SK-N-SH (cell line): ENCODE measurements around the gene NKX1-1. TPM values are rescaled to one million over a fixed set of nuclear protein-coding genes. Genes with fewer than 3 reads are reported as not detected.

ENCODE experiments used
- CTCF ChIA-PET: fragments of 300-600, 350-600 bp; formaldehyde crosslinking; extraction: SDS; loops from one replicate; lab custom pipeline; 2021; lab: Yijun Ruan, JAX
- POLR2A ChIA-PET: fragments of 350-600 bp; sonication (Branson Sonifier 250); formaldehyde crosslinking; extraction: SDS; loops from one replicate; lab custom pipeline; 2020; ENCODE audit warnings: antibody characterized with exemption, inconsistent platforms; lab: Yijun Ruan, JAX
- DNase-seq: peaks from one replicate; pipeline ENCODE4 v3.0.0; 2012
- H2AFZ ChIP-seq: fragments of 200-600 bp; sonication (generic); 2 replicates; pipeline ENCODE4 v1.8.1; 2016; ENCODE audit warnings: antibody characterized with exemption, mild to moderate bottlenecking, low read depth
- H3F3A ChIP-seq: fragments of 200-600 bp; sonication (generic); replicated peaks from 2 replicates; pipeline ENCODE3; 2016; ENCODE audit warnings: antibody characterized with exemption, mild to moderate bottlenecking; ENCODE audit not compliant: insufficient read depth
- H3K27ac ChIP-seq, 2 experiments: fragments of 200-500 bp in 1 of 2; fragments of 200-600 bp in 1 of 2; sonication (Bioruptor generic) in 1 of 2; sonication (generic), shearing (Covaris generic) in 1 of 2; 2 replicates each; pipeline versions ENCODE4 v1.5.1 to v1.6.1; 2014 to 2016; ENCODE audit warnings: low read depth in 2 of 2, inconsistent platforms in 1 of 2, low read length in 1 of 2, mild to moderate bottlenecking in 1 of 2, mixed read lengths in 1 of 2
- H3K27me3 ChIP-seq: fragments of 200-600 bp; sonication (generic), shearing (Covaris generic); 2 replicates; pipeline ENCODE4 v1.6.1; 2016; ENCODE audit warnings: mixed run types; ENCODE audit not compliant: insufficient read depth
- H3K36me3 ChIP-seq, 2 experiments: fragments of 200-500 bp in 1 of 2; fragments of 200-600 bp in 1 of 2; sonication (Bioruptor generic) in 1 of 2; sonication (generic) in 1 of 2; replicated peaks in 1 of 2; 2 replicates each; pipeline versions ENCODE3 to v1.5.1; 2014 to 2016; ENCODE audit warnings: low read length in 1 of 2, mild to moderate bottlenecking in 1 of 2; ENCODE audit not compliant: insufficient read depth in 2 of 2, control insufficient read depth in 1 of 2
- H3K4me1 ChIP-seq, 2 experiments: fragments of 200-500 bp in 1 of 2; fragments of 200-600 bp in 1 of 2; sonication (Bioruptor generic) in 1 of 2; sonication (generic), shearing (Covaris generic) in 1 of 2; 2 replicates each; pipeline versions ENCODE4 v1.5.1 to v1.6.1; 2014 to 2016; ENCODE audit warnings: low read depth in 1 of 2, low read length in 1 of 2, mixed run types in 1 of 2; ENCODE audit not compliant: insufficient read depth in 2 of 2, control insufficient read depth in 1 of 2
- H3K4me2 ChIP-seq: fragments of 200-600 bp; sonication (generic), shearing (Covaris generic); 2 replicates; pipeline ENCODE4 v1.6.1; 2017; ENCODE audit warnings: mixed run types
- H3K4me3 ChIP-seq, 2 experiments: fragments of 200-500 bp in 1 of 2; fragments of 200-600 bp in 1 of 2; sonication (Bioruptor generic) in 1 of 2; sonication (generic), shearing (Covaris generic) in 1 of 2; 2 replicates each; pipeline versions ENCODE4 v1.5.1 to v1.8.1; 2014 to 2016; ENCODE audit warnings: low read depth in 2 of 2, inconsistent platforms in 1 of 2, low read length in 1 of 2, mild to moderate bottlenecking in 1 of 2, mixed read lengths in 1 of 2, moderate library complexity in 1 of 2
- H3K79me2 ChIP-seq: fragments of 200-600 bp; sonication (generic); 2 replicates; pipeline ENCODE4 v1.8.1; 2017; ENCODE audit warnings: mild to moderate bottlenecking; ENCODE audit not compliant: insufficient read depth
- H3K9ac ChIP-seq: fragments of 200-600 bp; sonication (generic); 2 replicates; pipeline ENCODE4 v1.6.1; 2017; ENCODE audit warnings: mixed run types
- H3K9me2 ChIP-seq: fragments of 200-600 bp; sonication (generic); 2 replicates; pipeline ENCODE4 v1.6.1; 2017; ENCODE audit warnings: mixed run types
- H3K9me3 ChIP-seq: fragments of 200-600 bp; sonication (generic); 2 replicates; pipeline ENCODE4 v1.6.1; 2017; ENCODE audit warnings: mixed run types, mild to moderate bottlenecking, moderate library complexity
- H4K20me1 ChIP-seq: fragments of 200-600 bp; sonication (generic); 2 replicates; pipeline ENCODE4 v1.6.1; 2017; ENCODE audit warnings: mild to moderate bottlenecking, mixed run types; ENCODE audit not compliant: insufficient read depth
- EZH2phosphoT487 ChIP-seq: fragments of 200-600 bp; sonication (generic); IDR thresholded peaks from 2 replicates; pipeline ENCODE4 v1.6.1; 2017; ENCODE audit warnings: low read depth, mixed run types, mild to moderate bottlenecking, antibody characterized with exemption, moderate library complexity, borderline replicate concordance
- FOSL2 ChIP-seq: IDR thresholded peaks from 2 replicates; pipeline ENCODE4 v1.4.0; 2012; ENCODE audit warnings: low read depth, mild to moderate bottlenecking, moderate library complexity, borderline replicate concordance
- FOXM1 ChIP-seq: IDR thresholded peaks from 2 replicates; pipeline ENCODE4 v1.4.0; 2012; ENCODE audit warnings: low read depth, mild to moderate bottlenecking
- GABPA ChIP-seq: IDR thresholded peaks from 2 replicates; pipeline ENCODE4 v1.4.0; 2012; ENCODE audit warnings: low read depth, mild to moderate bottlenecking
- GATA2 ChIP-seq: sonication (generic); formaldehyde crosslinking; IDR thresholded peaks from 2 replicates; pipeline ENCODE4 v1.5.0; 2020; ENCODE audit warnings: mild to moderate bottlenecking, missing genetic modification reagents
- JUND ChIP-seq: IDR thresholded peaks from 2 replicates; pipeline ENCODE4 v1.4.0; 2012
- NFIC ChIP-seq: IDR thresholded peaks from 2 replicates; pipeline ENCODE4 v1.4.0; 2012; ENCODE audit warnings: borderline replicate concordance
- RAD21 ChIP-seq: IDR thresholded peaks from 2 replicates; pipeline ENCODE4 v1.6.1; 2012; ENCODE audit warnings: mild to moderate bottlenecking, low read length
- TAF1 ChIP-seq: IDR thresholded peaks from 2 replicates; pipeline ENCODE4 v1.6.1; 2012; ENCODE audit warnings: low read depth, mild to moderate bottlenecking, low read length, moderate library complexity, borderline replicate concordance
- WGBS: methylation state at CpG from one replicate; pipeline ENCODE4 v1.1.6; 2017; ENCODE audit warnings: low lambda C conversion rate; 5-methylcytosine and 5-hydroxymethylcytosine counted together
- polyA plus RNA-seq, 3 experiments: library from polyadenylated mRNA; depleted of rRNA; stranded (reverse); fragments of >200 nt; gene quantifications; 2 replicates each; pipeline ENCODE4 v1.2.3, GENCODE V29; 2012
- TF ChIP-seq, protein P1 (sequence below): fragments of 150-350 bp; IDR thresholded peaks from 2 replicates; pipeline ENCODE4 v1.6.1; 2016; ENCODE audit warnings: mild to moderate bottlenecking, low read depth, low read length
- TF ChIP-seq, protein P2 (sequence below): IDR thresholded peaks from 2 replicates; pipeline ENCODE4 v1.4.0; 2012; ENCODE audit warnings: low read depth, borderline replicate concordance
- TF ChIP-seq, protein P3 (sequence below): fragments of 200-600 bp; sonication (generic); IDR thresholded peaks from 2 replicates; pipeline ENCODE4 v1.6.1; 2017; ENCODE audit warnings: antibody characterized with exemption, mild to moderate bottlenecking, moderate library complexity
- TF ChIP-seq, protein P4 (sequence below): IDR thresholded peaks from 2 replicates; pipeline ENCODE4; 2012

NKX1-1 gene
- polyA plus RNA-seq, 1 of the 3 experiments (the other 2 are of a cell fraction), result not detected

DNA sequence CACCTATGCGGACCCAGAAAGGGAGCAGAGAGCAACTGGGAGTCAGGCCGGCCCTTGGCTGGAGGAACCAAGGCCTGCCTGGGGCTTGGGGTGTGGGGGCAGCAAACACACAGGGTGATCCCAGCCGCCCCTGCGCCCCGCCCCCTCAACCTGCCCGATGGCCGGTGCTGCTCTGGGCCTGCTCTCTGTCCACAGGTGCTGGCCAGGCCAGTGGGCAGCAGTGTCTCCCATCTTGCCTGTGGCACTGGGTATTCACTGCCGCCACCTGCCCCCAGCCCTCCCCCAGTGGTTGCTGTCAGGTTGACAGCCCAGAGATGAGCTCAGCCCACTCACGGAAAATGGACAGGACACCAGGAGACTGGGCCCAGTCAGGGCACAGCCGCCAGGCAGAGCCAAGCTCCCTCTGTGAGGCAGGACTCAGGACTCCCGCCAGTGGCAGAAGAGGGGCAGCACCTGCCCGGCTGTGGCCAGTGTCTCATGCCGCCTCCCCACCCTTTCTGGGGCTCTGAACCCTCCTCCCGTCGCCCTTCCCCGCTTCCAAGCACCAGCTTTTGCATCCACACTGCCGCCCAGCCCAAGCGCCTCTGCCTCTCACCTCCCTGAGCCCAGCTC is 4.7 kb downstream of the NKX1-1 start:
- no peak overlapping the region for H3K9ac ChIP-seq
- ChIA-PET POLR2A (no interaction called here), CTCF (interaction anchor here (0.8 to 2.4 kb wide), 5 partner anchors 9 to 228 kb away, joined by 3 to 11 read pairs (median 3); no protein-coding TSS in a partner anchor)
- H4K20me1 ChIP-seq, result no peaks in the 10 kb centered on the region
- H3F3A ChIP-seq, result no peaks in the 10 kb centered on the region
- peak; percentile 33 for DNase-seq
- H3K27me3 ChIP-seq, result peaks cover 39% of the 10 kb centered on the region
- WGBS, result 7% methylated on average over 6 of the region's 18 CpGs
- H3K27ac ChIP-seq, result no peak overlapping the region
- H3K4me2 ChIP-seq, result no peak overlapping the region
- H2AFZ ChIP-seq, result no peak overlapping the region
- no peaks in the 10 kb centered on the region for H3K4me1 ChIP-seq
- H3K36me3 ChIP-seq, result no peaks in the 10 kb centered on the region
- no peak overlapping the region for H3K4me3 ChIP-seq
- no peaks in the 10 kb centered on the region for H3K79me2 ChIP-seq
- H3K9me3 ChIP-seq, result no peaks in the 10 kb centered on the region
- no peak for TF ChIP-seq TAF1
- TF ChIP-seq JUND, result no peak
- TF ChIP-seq RAD21, result no peak
- TF ChIP-seq NFIC, result no peak
- TF ChIP-seq, protein P1, sequence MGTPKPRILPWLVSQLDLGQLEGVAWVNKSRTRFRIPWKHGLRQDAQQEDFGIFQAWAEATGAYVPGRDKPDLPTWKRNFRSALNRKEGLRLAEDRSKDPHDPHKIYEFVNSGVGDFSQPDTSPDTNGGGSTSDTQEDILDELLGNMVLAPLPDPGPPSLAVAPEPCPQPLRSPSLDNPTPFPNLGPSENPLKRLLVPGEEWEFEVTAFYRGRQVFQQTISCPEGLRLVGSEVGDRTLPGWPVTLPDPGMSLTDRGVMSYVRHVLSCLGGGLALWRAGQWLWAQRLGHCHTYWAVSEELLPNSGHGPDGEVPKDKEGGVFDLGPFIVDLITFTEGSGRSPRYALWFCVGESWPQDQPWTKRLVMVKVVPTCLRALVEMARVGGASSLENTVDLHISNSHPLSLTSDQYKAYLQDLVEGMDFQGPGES, result no peak
- no peak for TF ChIP-seq GATA2
- TF ChIP-seq, protein P2, sequence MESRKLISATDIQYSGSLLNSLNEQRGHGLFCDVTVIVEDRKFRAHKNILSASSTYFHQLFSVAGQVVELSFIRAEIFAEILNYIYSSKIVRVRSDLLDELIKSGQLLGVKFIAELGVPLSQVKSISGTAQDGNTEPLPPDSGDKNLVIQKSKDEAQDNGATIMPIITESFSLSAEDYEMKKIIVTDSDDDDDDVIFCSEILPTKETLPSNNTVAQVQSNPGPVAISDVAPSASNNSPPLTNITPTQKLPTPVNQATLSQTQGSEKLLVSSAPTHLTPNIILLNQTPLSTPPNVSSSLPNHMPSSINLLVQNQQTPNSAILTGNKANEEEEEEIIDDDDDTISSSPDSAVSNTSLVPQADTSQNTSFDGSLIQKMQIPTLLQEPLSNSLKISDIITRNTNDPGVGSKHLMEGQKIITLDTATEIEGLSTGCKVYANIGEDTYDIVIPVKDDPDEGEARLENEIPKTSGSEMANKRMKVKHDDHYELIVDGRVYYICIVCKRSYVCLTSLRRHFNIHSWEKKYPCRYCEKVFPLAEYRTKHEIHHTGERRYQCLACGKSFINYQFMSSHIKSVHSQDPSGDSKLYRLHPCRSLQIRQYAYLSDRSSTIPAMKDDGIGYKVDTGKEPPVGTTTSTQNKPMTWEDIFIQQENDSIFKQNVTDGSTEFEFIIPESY, result no peak
- TF ChIP-seq FOXM1, result no peak
- TF ChIP-seq GABPA, result no peak
- TF ChIP-seq EZH2phosphoT487, result no peak
- TF ChIP-seq FOSL2, result no peak
- TF ChIP-seq, protein P3, sequence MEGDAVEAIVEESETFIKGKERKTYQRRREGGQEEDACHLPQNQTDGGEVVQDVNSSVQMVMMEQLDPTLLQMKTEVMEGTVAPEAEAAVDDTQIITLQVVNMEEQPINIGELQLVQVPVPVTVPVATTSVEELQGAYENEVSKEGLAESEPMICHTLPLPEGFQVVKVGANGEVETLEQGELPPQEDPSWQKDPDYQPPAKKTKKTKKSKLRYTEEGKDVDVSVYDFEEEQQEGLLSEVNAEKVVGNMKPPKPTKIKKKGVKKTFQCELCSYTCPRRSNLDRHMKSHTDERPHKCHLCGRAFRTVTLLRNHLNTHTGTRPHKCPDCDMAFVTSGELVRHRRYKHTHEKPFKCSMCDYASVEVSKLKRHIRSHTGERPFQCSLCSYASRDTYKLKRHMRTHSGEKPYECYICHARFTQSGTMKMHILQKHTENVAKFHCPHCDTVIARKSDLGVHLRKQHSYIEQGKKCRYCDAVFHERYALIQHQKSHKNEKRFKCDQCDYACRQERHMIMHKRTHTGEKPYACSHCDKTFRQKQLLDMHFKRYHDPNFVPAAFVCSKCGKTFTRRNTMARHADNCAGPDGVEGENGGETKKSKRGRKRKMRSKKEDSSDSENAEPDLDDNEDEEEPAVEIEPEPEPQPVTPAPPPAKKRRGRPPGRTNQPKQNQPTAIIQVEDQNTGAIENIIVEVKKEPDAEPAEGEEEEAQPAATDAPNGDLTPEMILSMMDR, result no peak
- TF ChIP-seq, protein P4, sequence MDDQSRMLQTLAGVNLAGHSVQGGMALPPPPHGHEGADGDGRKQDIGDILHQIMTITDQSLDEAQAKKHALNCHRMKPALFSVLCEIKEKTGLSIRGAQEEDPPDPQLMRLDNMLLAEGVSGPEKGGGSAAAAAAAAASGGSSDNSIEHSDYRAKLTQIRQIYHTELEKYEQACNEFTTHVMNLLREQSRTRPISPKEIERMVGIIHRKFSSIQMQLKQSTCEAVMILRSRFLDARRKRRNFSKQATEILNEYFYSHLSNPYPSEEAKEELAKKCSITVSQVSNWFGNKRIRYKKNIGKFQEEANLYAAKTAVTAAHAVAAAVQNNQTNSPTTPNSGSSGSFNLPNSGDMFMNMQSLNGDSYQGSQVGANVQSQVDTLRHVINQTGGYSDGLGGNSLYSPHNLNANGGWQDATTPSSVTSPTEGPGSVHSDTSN, result no peak
- no peaks in the 10 kb centered on the region for H3K9me2 ChIP-seq
